Lower leg skin (tissue), 4 donors: ENCODE results near the gene TSHZ2. TPM values are rescaled to one million over a fixed set of nuclear protein-coding genes. Genes with fewer than 3 reads are reported as not detected.

Source experiments
- DNase-seq, 2 donors: peaks; one replicate each; pipeline ENCODE4 v3.0.0-alpha.2; 2019; ENCODE audit warnings: low spot score in 2 of 2
- H3K4me3 ChIP-seq: fragments of 200-600 bp; sonication (generic); 2 replicates; pipeline ENCODE4 v1.5.1; 2017; ENCODE audit warnings: mild to moderate bottlenecking, low read depth; ENCODE audit not compliant: poor library complexity, severe bottlenecking
- POLR2A ChIP-seq, 2 donors: fragments of 450-650 bp; IDR thresholded peaks; one replicate each; pipeline ENCODE4 v1.6.1; 2016 to 2017; ENCODE audit warnings: antibody characterized with exemption in 2 of 2, mild to moderate bottlenecking in 1 of 2, moderate library complexity in 1 of 2
- WGBS, 2 donors: methylation state at CpG; one replicate each; pipeline ENCODE4 v1.1.5; 2018; 5-methylcytosine and 5-hydroxymethylcytosine counted together
- intact Hi-C: fragments of 100-400 bp; cut with DNase I; formaldehyde crosslinking; loops from one replicate; pipeline ENCODE4 v1.15.0; 2023; ENCODE audit warnings: low total_unique reads
- total RNA-seq, 4 donors: library from RNA; depleted of rRNA; stranded (reverse); fragments of >200 nt; gene quantifications; one replicate each; pipeline ENCODE4 v1.1.0, GENCODE V29; 2016
- TF ChIP-seq, protein P1 (sequence below), 3 donors: fragments of 450-650 bp; IDR thresholded peaks; one replicate each; pipeline ENCODE4 v1.5.1; 2016; ENCODE audit warnings: antibody characterized with exemption in 3 of 3, mild to moderate bottlenecking in 3 of 3, moderate library complexity in 2 of 3

The TSHZ2 gene
- total RNA-seq, 4 donors from 2014 or later: 8.1 to 25.7 (median 10.5) TPM

DNA sequence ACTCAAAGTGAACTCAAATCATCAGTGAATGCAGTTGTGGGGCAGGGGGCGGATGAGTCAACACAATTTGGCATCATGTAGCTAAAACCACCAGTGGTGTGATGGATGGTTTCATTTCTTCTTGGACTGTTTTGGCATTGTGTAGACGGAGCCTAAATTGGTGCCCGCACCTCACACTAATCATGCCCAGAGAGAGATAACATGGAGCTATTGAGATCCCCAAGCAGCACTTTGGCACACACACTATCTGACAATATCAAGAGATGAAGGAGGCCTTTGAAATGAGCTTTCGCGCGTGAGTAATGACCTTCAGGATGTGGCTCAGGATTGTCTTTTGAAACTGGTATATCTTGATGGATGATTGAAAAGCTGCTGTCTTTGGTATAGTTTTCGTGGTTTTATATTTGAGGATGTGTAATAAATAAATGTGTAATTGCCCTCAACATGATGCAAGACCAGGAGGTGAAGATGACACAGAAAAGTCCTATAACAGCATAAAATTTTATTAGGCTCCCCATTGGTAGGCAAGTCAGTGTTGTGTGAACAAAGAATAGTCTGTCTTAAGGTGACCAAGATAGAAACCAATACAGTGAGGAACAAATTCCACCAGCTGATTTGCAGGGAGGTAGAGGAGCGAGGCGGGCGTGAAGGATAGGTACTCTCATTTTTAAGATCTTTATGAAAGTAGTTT lies 174.2 kb downstream of the TSHZ2 start:
- intact Hi-C loops: no loop called here
- WGBS, 2 donors: 82 to 95% methylated on average over 10 of the region's 10 CpGs
- H3K4me3 ChIP-seq: no peak overlapping the region
- no peak for DNase-seq
- TF ChIP-seq, protein P1, sequence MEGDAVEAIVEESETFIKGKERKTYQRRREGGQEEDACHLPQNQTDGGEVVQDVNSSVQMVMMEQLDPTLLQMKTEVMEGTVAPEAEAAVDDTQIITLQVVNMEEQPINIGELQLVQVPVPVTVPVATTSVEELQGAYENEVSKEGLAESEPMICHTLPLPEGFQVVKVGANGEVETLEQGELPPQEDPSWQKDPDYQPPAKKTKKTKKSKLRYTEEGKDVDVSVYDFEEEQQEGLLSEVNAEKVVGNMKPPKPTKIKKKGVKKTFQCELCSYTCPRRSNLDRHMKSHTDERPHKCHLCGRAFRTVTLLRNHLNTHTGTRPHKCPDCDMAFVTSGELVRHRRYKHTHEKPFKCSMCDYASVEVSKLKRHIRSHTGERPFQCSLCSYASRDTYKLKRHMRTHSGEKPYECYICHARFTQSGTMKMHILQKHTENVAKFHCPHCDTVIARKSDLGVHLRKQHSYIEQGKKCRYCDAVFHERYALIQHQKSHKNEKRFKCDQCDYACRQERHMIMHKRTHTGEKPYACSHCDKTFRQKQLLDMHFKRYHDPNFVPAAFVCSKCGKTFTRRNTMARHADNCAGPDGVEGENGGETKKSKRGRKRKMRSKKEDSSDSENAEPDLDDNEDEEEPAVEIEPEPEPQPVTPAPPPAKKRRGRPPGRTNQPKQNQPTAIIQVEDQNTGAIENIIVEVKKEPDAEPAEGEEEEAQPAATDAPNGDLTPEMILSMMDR (IDR thresholded peaks at IDR 0.05): no peak
- no peak for TF ChIP-seq POLR2A (IDR thresholded peaks at IDR 0.05)

DNA sequence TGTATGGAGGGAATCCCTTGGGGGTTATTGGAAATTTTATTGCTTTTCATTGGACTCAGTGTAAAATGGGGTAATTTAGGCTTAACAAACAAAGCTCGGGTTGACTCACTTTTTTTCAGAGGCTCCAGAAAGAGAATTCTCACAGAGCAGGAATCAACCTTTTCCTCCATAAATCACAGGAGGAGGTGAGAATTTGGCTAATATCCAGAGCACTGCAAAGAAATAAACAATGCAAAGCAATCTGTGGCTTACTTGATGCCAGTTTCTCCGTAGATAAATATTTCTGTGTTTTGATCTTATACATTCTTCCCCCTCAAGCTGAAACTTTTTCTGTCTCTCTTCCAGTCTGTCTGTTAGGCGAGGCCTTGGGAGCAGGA lies 176.6 kb downstream of the TSHZ2 start:
- no peak for DNase-seq
- H3K4me3 ChIP-seq: no peak overlapping the region
- intact Hi-C loops: no loop called here
- TF ChIP-seq, protein P1 (IDR thresholded peaks at IDR 0.05): no peak
- TF ChIP-seq POLR2A (IDR thresholded peaks at IDR 0.05): no peak
- WGBS, 2 donors: 49 to 55% methylated on average over 3 of the region's 3 CpGs

DNA sequence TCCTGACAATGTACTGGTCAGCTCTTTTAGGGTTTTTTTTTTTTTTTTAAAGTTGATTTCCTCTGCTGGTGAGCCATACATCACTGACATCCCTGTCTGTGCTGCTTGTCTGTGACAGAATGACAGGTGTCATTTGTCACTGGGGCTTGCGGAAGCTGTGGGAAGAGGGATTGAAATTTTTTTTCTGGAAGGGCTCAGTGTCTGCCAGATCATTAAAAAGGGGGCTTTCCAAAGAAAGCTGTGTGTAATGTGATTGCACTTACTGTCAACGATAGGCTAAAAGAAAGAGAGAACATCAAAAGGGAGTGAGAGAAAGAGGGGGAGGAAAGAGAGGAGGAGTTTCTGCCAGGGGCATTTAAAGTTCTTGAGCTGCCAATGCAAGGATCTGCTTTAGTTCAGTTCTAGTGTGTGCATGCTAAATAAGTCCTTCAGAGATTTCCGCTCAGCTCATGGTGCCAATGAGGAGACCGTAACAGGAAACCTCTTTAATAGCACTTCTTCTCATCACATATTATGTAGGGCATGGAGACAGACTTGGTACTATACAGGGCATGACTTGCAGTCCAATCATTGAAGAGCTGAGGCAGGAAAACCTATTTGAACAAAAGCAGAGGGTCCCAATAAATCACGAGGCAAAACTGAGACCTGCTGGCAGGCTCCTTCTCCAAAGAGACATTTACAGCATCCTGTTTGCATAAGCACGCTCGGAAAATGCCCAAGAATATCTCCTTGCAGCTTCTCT lies 177.2 kb downstream of the TSHZ2 start:
- TF ChIP-seq, protein P1 (IDR thresholded peaks at IDR 0.05): no peak
- no peak for TF ChIP-seq POLR2A (IDR thresholded peaks at IDR 0.05)
- WGBS, 2 donors: 34 to 41% methylated on average over 7 of the region's 7 CpGs
- intact Hi-C loops: no loop called here
- no peak overlapping the region for H3K4me3 ChIP-seq
- no peak for DNase-seq

DNA sequence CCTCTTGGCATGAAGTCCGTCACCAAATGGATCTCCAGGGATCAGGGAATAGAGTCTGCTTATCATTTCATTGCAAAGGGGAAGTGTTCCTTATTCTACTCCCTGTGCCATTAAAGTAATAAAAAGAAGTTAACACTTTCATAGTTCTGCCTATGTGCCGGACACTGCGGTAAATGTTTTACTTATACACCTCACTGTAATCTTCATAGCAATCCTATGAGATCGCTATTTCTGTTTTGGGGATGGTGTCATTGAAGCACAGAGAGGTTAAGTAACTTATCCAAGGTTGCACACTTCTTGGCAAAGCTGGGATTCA lies 177.7 kb downstream of the TSHZ2 start:
- intact Hi-C loops: no loop called here
- no peak overlapping the region for H3K4me3 ChIP-seq
- no peak for DNase-seq
- no peak for TF ChIP-seq POLR2A (IDR thresholded peaks at IDR 0.05)
- TF ChIP-seq, protein P1 (IDR thresholded peaks at IDR 0.05): no peak
- 63 to 66% methylated on average over 4 of the region's 4 CpGs for WGBS, 2 donors

DNA sequence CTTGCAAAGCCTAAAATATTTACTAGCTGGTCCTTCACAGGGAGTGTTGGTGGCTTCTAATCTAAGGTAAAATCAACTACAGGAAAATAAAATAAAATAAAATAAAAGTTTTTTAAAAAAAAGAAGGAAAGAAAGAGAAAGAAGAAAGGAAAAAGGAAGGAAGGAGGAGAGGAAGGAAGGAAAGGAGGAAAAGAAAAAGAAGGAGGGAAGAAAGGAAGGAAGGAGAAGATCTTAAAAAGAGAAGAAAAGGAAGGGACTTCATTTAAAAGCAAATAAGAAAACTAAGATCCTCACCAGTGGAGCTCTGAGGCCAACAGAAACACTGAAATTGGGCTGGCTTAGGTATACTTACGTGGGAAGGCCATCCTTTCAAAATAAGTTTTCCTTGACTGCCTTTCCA lies 178.4 kb downstream of the TSHZ2 start:
- WGBS, 2 donors: 85 to 90% methylated on average over 1 of the region's 1 CpG
- H3K4me3 ChIP-seq: no peak overlapping the region
- intact Hi-C loops: no loop called here
- DNase-seq: no peak
- TF ChIP-seq, protein P1 (IDR thresholded peaks at IDR 0.05): no peak
- no peak for TF ChIP-seq POLR2A (IDR thresholded peaks at IDR 0.05)
